ENCODE measurements around the gene GBX2.

DNA sequence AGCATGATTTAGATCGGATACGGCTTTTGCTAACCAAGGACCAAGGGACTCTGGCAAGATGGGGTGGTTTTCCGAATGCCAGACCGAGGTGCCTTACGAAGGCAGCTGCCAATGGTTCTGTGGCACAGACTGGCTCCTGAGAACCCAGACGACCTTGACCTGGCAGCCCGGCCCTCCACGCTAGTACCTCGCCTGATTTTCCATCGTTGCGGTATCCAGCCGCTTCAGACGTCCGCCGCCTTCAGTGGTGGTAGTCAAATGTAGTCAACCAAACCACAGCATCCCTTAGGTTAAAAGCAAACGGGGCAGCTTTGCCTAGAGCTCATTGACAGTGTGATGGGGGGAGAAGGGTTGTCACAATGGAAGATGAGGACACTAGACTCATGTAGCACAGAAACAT, 42.6 kb downstream of the GBX2 start:
- no peak for TF ChIP-seq POLR2AphosphoS5 (IDR thresholded peaks at IDR 0.05; ENCODE audit: low read length)
- no peak for TF ChIP-seq TCF12 (IDR thresholded peaks at IDR 0.05; ENCODE audit: low read depth, low read length)
- TF ChIP-seq, protein P1, sequence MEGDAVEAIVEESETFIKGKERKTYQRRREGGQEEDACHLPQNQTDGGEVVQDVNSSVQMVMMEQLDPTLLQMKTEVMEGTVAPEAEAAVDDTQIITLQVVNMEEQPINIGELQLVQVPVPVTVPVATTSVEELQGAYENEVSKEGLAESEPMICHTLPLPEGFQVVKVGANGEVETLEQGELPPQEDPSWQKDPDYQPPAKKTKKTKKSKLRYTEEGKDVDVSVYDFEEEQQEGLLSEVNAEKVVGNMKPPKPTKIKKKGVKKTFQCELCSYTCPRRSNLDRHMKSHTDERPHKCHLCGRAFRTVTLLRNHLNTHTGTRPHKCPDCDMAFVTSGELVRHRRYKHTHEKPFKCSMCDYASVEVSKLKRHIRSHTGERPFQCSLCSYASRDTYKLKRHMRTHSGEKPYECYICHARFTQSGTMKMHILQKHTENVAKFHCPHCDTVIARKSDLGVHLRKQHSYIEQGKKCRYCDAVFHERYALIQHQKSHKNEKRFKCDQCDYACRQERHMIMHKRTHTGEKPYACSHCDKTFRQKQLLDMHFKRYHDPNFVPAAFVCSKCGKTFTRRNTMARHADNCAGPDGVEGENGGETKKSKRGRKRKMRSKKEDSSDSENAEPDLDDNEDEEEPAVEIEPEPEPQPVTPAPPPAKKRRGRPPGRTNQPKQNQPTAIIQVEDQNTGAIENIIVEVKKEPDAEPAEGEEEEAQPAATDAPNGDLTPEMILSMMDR (IDR thresholded peaks at IDR 0.05 in 2 of 3, conservative IDR thresholded peaks at IDR 0.05 in 1 of 3; ENCODE audit: control insufficient read depth in 2 of 3, extremely low read depth in 1 of 3, insufficient read depth in 1 of 3, low read depth in 3 of 3, low read length in 3 of 3): no peak

Data from GM12878 (cell line).